NCI-H2029 (cell line): Measurements from ENCODE around the gene ATP7B.
"Not testable (repeated sequence)": the region's sequence is repeated elsewhere in the genome, so short reads cannot be mapped to it uniquely, and the experiment has no call there.

Experiments
- DNase-seq: peaks from one replicate; lab custom pipeline; 2025; lab: John Stamatoyannopoulos, UW

The ATP7B gene

DNA sequence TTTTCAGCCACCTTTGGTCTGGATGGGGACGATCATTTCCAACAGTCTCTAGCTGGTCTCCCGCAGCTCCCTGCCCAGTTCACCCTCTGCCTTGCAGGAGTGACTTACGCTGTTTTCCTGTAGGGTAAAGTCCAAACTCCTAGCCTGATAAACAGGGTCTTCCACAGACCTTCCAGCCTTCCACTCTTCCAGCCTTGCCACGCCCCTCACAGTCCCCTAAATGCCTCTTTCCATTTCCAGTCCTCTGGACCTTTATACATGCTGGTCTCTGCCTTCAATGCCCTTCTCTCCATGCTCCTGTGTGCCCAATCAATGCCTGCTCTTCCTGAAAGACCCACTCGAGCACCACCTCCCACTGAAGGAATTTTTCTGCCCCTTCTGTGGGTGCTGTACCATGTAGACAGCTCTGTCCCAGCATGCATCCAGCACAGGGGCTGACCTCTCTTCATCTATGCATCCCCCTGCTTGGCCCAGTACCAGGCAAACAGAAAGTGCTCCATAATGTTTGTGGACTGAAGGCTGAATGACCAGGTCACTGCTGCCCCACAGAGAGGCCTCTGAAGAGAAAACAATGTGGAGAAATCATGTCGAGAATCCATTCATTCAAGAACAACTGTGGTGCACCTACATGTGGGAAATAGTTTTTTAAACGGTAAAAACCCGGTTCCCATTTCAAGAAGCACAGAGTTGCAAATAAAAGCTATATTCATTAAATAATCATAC, 4.6 kb downstream of the ATP7B start:
- DNase-seq, result no peak

GRCh38 chr13:52005841-52006522, 5.3 kb downstream of the ATP7B start:
- no peak for DNase-seq

DNA sequence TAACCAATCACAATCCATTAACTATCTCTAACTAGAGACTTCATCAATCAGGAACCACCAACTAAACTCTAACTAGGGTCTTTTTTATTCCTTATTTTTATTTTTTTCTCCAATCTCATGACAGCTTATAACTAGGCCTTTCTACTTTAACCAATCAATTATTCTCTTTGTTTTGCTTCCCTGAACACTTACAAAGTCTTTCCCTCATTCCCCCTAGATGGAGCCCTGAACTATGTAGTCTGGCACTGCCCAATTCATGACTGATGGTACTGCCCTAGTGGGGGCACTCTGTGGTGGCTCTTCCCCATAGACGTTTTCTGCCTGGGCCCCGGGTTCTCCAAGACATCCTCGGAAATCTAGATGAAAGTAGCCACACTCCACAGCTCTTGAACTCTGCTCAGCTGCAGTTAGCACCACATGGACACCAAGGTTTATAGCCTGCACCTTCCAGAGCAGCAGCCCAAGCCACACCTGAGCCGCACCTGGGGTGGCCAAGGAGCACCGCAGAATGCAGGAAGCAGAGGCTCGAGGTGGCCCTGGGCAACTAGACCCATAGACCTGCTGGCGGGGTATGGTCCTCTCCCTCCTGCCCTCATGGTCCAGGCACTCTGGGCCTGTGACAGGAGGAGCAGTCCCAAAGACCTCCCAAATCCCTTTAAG, 6.6 kb downstream of the ATP7B start:
- DNase-seq, result no peak

- DNase-seq, result no peak
These were observed 7.7 kb downstream of the ATP7B start for GRCh38 chr13:52003541-52003940.

DNA sequence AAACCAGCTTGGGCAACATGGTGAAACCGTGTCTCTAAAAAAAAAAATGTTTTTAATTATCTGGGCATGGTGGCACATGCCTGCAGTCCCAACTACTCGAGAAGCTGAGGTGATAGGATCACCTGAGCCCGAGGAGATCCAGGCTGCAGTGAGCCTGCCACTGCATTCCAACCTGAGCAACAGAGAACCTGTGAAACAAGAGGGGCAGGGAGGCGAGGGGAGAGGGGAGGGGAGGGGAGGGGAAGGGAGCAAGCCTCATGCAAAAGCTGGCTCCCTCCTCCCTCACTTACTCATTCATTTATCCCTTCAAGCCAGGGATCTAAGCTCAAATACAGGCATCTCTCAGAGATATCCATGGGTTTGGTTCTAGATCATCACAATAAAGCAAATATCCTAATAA, 8.9 kb downstream of the ATP7B start:
- DNase-seq, result no peak

GRCh38 chr13:52001120-52001731, 10.0 kb downstream of the ATP7B start:
- DNase-seq, result no peak

GRCh38 chr13:51999921-52000320, 11.3 kb downstream of the ATP7B start:
- DNase-seq, result no peak

- no peak for DNase-seq
These were observed 11.7 kb downstream of the ATP7B start for GRCh38 chr13:51999510-51999911.

- no peak for DNase-seq
These were observed 12.3 kb downstream of the ATP7B start for GRCh38 chr13:51998723-51999509.

GRCh38 chr13:51997641-51998330, 13.5 kb downstream of the ATP7B start:
- no peak for DNase-seq

- DNase-seq, result no peak
These were observed 14.1 kb downstream of the ATP7B start for GRCh38 chr13:51997186-51997585.

DNA sequence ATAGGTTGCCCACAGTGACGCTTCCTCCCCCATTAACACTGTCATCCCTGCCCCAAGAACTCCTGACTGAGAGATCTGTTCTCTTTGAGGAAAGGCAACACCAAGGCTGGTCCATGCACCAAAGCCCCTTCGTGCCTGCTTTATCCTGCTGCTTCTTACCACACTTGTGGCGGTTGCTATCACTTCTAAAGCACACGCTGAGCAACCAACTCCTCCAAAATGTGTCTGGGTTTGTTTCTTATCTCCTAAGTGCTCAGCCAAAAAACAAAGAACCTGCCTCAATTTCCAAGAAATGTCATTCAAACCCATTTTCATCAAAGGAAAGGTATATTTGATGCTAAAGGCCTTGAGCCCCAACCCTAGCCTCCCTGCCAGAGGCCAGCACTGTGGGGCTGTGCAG, 14.6 kb downstream of the ATP7B start:
- no peak for DNase-seq

DNA sequence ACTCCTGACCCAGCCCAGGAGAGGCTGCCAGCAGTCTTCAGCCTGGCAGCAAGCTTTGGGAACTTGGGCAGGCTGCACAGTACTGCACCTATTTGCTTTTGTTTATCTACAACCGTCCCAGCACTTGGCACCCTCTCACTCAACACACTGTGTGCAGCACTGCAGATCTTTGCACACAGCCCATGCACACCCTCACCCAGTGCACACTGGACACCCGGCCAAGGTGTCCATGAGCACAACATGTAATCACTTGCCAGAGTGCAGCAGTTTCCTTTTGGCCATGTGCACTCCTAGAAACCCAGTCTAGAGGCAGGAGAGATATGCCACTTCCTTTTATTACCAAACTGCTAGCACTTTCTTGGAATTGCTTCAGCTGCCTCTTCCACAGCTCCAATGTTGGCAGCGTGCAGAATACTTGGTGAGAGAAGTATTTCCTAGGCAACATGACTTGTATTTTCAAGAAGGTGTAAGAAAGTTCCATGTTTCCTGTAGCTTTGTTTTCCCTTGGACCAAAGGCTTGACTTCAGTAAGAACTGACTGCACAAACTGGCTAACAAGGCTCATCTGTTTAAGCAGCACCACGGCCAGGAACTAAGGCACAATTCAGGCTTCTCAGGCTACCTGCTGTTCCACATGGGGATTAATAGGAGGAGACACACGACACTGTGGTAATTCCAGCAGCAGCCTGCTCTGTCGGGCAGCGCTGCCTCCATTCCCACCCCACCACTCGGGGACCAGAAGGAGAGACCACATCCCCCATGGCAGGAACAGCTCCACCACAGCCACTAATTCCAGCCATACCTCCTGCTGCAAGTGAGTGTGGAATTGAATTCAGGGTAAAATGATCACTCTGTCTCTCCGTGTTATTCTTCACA, 15.3 kb downstream of the ATP7B start:
- DNase-seq, result no peak

DNA sequence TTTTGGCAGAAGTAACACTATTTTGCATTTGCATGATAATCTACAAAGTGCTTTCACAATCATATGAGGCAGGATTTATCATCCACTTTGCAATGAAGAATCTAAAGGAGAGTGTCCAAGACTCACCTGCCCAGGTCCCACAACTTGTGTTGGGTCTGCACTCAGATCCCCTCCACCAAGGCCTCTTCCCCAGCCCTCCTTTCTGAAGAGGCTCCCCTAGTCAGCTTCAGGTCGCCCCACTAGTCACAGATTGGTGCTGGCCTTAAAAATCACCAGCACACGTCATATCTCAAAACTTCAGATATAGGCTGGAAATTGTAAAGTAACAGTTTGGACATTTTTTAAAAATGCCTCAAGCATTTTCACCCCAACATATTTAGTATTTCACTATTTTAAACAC, 17.5 kb downstream of the ATP7B start:
- DNase-seq, result no peak

GRCh38 chr13:51988988-51989618, 22.1 kb downstream of the ATP7B start:
- DNase-seq, result no peak

DNA sequence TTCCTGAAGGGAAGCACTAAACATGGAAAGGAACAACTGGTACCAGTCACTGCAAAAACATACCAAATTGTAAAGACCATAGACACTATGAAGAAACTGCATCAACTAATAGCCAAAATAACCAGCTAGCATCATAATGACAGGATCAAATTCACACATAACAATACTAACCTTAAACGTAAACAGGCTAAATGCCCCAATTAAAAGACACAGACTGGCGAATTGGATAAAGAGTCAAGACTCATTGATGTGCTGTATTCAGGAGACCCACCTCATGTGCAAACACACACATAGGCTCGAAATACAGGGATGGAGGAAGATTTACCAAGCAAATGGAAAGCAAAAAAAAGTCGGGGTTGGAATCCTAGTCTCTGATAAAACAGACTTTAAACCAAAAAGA, 26.3 kb downstream of the ATP7B start:
- not testable (repeated sequence) for DNase-seq

DNA sequence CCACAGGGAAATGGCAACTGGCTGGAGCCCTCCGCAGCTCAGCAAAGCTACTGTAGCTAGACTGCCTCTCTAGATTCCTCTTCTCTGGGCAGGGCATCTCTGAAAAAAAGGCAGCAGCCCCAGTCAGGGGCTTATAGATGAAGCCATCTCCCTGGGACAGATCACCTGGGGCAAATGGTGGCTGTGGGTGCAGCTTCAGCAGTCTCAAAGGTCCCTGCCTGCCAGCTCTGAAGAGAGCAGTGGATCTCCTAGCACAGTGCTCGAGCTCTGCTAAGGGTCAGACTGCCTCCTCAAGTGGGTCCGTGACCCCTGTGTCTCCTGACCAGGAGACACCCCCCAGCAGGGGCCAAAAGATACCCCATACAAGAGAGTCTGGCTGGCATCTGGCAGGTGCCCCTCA, 28.0 kb downstream of the ATP7B start:
- not testable (repeated sequence) for DNase-seq

DNA sequence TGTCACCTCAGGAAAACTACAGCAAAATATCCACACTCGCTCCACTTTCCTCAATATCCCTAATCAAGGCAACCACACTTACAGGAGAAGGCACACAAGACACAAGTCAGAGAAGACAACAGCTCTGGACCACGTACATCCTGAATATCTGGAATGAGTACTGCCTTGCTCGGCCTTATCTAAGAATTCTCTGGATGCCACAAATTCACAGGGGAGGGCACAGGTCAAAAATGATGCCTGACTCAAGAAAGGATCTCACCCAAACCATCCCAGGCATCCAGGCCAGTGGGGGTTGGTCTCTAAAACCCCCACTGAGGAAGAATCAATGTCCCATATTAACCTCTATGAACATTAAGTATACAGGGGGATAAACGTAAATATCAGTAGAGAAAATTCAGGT, 29.9 kb downstream of the ATP7B start:
- DNase-seq, result no peak

- DNase-seq, result no peak
These were observed 30.3 kb downstream of the ATP7B start for GRCh38 chr13:51980908-51981307.
